C4-2B (cell line): ENCODE results near the gene EPHA1.

ENCODE experiments used
- CTCF ChIP-seq: fragments of 450-650 bp; conservative IDR thresholded peaks from 2 replicates; pipeline ENCODE4 v1.5.1; 2017; ENCODE audit warnings: mild to moderate bottlenecking
- ZFX ChIP-seq: fragments of 450-650 bp; IDR thresholded peaks from 2 replicates; pipeline ENCODE4 v1.6.1; 2017

- TF ChIP-seq CTCF (no peak), ZFX (no peak)
These were observed 28.9 kb upstream of the EPHA1 start for GRCh38 chr7:143437578-143437977.
